ENCODE measurements around the gene XIAP. TPM values are rescaled to one million over a fixed set of nuclear protein-coding genes. Genes with fewer than 3 reads are reported as not detected.
A peak's percentile ranks its signal among the peaks of the same experiment; 100 is the strongest.
"Not testable (repeated sequence)": the region's sequence is repeated elsewhere in the genome, so short reads cannot be mapped to it uniquely, and the experiment has no call there.

Gene XIAP
- total RNA-seq (2014; rRNA removed; shearing (Covaris generic)): 27.2 and 37.7 TPM in 2 replicates

- peak; percentile 96 for DNase-seq
- no peaks in the 10 kb centered on the region for H3K27me3 ChIP-seq (ENCODE audit: control insufficient read depth, insufficient read depth, low read length)
- H3K36me3 ChIP-seq (replicated peaks; ENCODE audit: control insufficient read depth, insufficient read depth, low read length): no peaks in the 10 kb centered on the region
- peak within 1 kb of the TSS; percentile 82 for H3K4me3 ChIP-seq (ENCODE audit: insufficient read depth, low read depth, low read length)
Observed at GRCh38 chrX:123859846-123860838, at the start of gene XIAP. Gene XIAP, plus strand, starts transcription at chrX:123860053. Its CDS starts 25,610 bp downstream, at chrX:123885663.

GRCh38 chrX:123814343-123814742, 45.5 kb upstream of the XIAP start:
- no peak for DNase-seq
- Histone ChIP-seq H3K4me3 (ENCODE audit: insufficient read depth, low read depth, low read length) (no peak overlapping the region), H3K27me3 (ENCODE audit: control insufficient read depth, insufficient read depth, low read length) (no peaks in the 10 kb centered on the region), H3K36me3 (replicated peaks; ENCODE audit: control insufficient read depth, insufficient read depth, low read length) (no peaks in the 10 kb centered on the region)

- DNase-seq; H3K27me3 ChIP-seq (ENCODE audit: control insufficient read depth, insufficient read depth, low read length); H3K36me3 ChIP-seq (replicated peaks; ENCODE audit: control insufficient read depth, insufficient read depth, low read length); H3K4me3 ChIP-seq (ENCODE audit: insufficient read depth, low read depth, low read length): not testable (repeated sequence)
Observed at GRCh38 chrX:123814934-123815394, 44.9 kb upstream of the XIAP start.

- DNase-seq: no peak
- Histone ChIP-seq H3K27me3 (ENCODE audit: control insufficient read depth, insufficient read depth, low read length) (no peaks in the 10 kb centered on the region), H3K4me3 (ENCODE audit: insufficient read depth, low read depth, low read length) (no peak overlapping the region), H3K36me3 (replicated peaks; ENCODE audit: control insufficient read depth, insufficient read depth, low read length) (no peaks in the 10 kb centered on the region)
Observed at GRCh38 chrX:123817288-123817894, 42.5 kb upstream of the XIAP start.

- no peak overlapping the region for H3K4me3 ChIP-seq (ENCODE audit: insufficient read depth, low read depth, low read length)
- no peak for DNase-seq
- H3K27me3 ChIP-seq (ENCODE audit: control insufficient read depth, insufficient read depth, low read length): no peaks in the 10 kb centered on the region
- H3K36me3 ChIP-seq (replicated peaks; ENCODE audit: control insufficient read depth, insufficient read depth, low read length): no peaks in the 10 kb centered on the region
Observed at GRCh38 chrX:123818243-123818642, 41.6 kb upstream of the XIAP start.

GRCh38 chrX:123822965-123823364, 36.9 kb upstream of the XIAP start:
- H3K27me3 ChIP-seq (ENCODE audit: control insufficient read depth, insufficient read depth, low read length): no peaks in the 10 kb centered on the region
- H3K36me3 ChIP-seq (replicated peaks; ENCODE audit: control insufficient read depth, insufficient read depth, low read length): no peaks in the 10 kb centered on the region
- no peak overlapping the region for H3K4me3 ChIP-seq (ENCODE audit: insufficient read depth, low read depth, low read length)
- DNase-seq: no peak

- no peak for DNase-seq
- Histone ChIP-seq H3K36me3 (replicated peaks; ENCODE audit: control insufficient read depth, insufficient read depth, low read length) (no peaks in the 10 kb centered on the region), H3K27me3 (ENCODE audit: control insufficient read depth, insufficient read depth, low read length) (no peaks in the 10 kb centered on the region), H3K4me3 (ENCODE audit: insufficient read depth, low read depth, low read length) (no peak overlapping the region)
Observed at GRCh38 chrX:123830309-123830708, 29.5 kb upstream of the XIAP start.

GRCh38 chrX:123833387-123833786, 26.5 kb upstream of the XIAP start:
- Histone ChIP-seq H3K4me3 (ENCODE audit: insufficient read depth, low read depth, low read length) (no peak overlapping the region), H3K36me3 (replicated peaks; ENCODE audit: control insufficient read depth, insufficient read depth, low read length) (no peaks in the 10 kb centered on the region), H3K27me3 (ENCODE audit: control insufficient read depth, insufficient read depth, low read length) (no peaks in the 10 kb centered on the region)
- peak; percentile 84 for DNase-seq

- Histone ChIP-seq H3K27me3 (ENCODE audit: control insufficient read depth, insufficient read depth, low read length) (no peaks in the 10 kb centered on the region), H3K4me3 (ENCODE audit: insufficient read depth, low read depth, low read length) (no peak overlapping the region), H3K36me3 (replicated peaks; ENCODE audit: control insufficient read depth, insufficient read depth, low read length) (no peaks in the 10 kb centered on the region)
- DNase-seq: no peak
Observed at GRCh38 chrX:123834116-123834515, 25.7 kb upstream of the XIAP start.

GRCh38 chrX:123835661-123836371, 24.0 kb upstream of the XIAP start:
- H3K4me3 ChIP-seq (ENCODE audit: insufficient read depth, low read depth, low read length): no peak overlapping the region
- no peak for DNase-seq
- no peaks in the 10 kb centered on the region for H3K36me3 ChIP-seq (replicated peaks; ENCODE audit: control insufficient read depth, insufficient read depth, low read length)
- no peaks in the 10 kb centered on the region for H3K27me3 ChIP-seq (ENCODE audit: control insufficient read depth, insufficient read depth, low read length)

- H3K27me3 ChIP-seq (ENCODE audit: control insufficient read depth, insufficient read depth, low read length); H3K4me3 ChIP-seq (ENCODE audit: insufficient read depth, low read depth, low read length); DNase-seq: not testable (repeated sequence)
Observed at GRCh38 chrX:123845129-123845528, 14.7 kb upstream of the XIAP start.

GRCh38 chrX:123846577-123847038, 13.2 kb upstream of the XIAP start:
- H3K4me3 ChIP-seq (ENCODE audit: insufficient read depth, low read depth, low read length): no peak overlapping the region
- no peaks in the 10 kb centered on the region for H3K27me3 ChIP-seq (ENCODE audit: control insufficient read depth, insufficient read depth, low read length)
- no peak for DNase-seq
- no peaks in the 10 kb centered on the region for H3K36me3 ChIP-seq (replicated peaks; ENCODE audit: control insufficient read depth, insufficient read depth, low read length)

More at GRCh38 chrX:123845129-123845528, 14.7 kb upstream of the XIAP start:
- not testable (repeated sequence) for H3K36me3 ChIP-seq (replicated peaks; ENCODE audit: control insufficient read depth, insufficient read depth, low read length)

GRCh38 chrX:123847056-123847455, 12.8 kb upstream of the XIAP start:
- H3K4me3 ChIP-seq (ENCODE audit: insufficient read depth, low read depth, low read length): no peak overlapping the region
- H3K27me3 ChIP-seq (ENCODE audit: control insufficient read depth, insufficient read depth, low read length): no peaks in the 10 kb centered on the region
- no peak for DNase-seq
- H3K36me3 ChIP-seq (replicated peaks; ENCODE audit: control insufficient read depth, insufficient read depth, low read length): no peaks in the 10 kb centered on the region

- no peaks in the 10 kb centered on the region for H3K36me3 ChIP-seq (replicated peaks; ENCODE audit: control insufficient read depth, insufficient read depth, low read length)
- H3K27me3 ChIP-seq (ENCODE audit: control insufficient read depth, insufficient read depth, low read length): no peaks in the 10 kb centered on the region
- no peak for DNase-seq
- no peak overlapping the region for H3K4me3 ChIP-seq (ENCODE audit: insufficient read depth, low read depth, low read length)
Observed at GRCh38 chrX:123849096-123849495, 10.8 kb upstream of the XIAP start.
